Fibroblast of pulmonary artery (primary cell): ENCODE measurements around the gene CRYAB.

Experiments
- DNase-seq: peaks from one replicate; pipeline ENCODE4 v3.0.0-alpha.2; 2010; ENCODE audit warnings: low read depth
- H3K4me3 ChIP-seq: replicated peaks from 2 replicates; pipeline ENCODE4 v1.5.1; 2011; ENCODE audit warnings: low read depth, mild to moderate bottlenecking, control low read depth, low read length, moderate library complexity
- TF ChIP-seq, protein P1 (sequence below): IDR thresholded peaks from 2 replicates; pipeline ENCODE4 v1.5.1; 2011; ENCODE audit warnings: mild to moderate bottlenecking, control low read depth, low read length, inconsistent platforms; ENCODE audit errors: missing control alignments

CRYAB gene

DNA sequence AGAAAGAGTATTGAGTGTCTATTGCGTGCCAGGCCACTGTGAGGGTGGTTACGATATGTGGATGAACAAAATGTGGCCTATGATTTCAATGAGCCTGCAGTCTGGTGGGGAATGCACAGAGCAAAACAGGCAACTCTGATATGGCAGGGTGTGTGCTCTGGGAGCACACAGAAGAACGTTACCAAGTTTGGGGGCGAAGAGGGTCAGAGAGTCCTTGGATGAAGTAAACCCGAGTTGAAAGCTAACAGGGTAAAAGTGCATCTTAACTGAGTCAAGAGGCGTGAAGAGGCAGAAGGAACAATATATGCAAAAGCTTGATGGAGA is 32.0 kb downstream of the CRYAB start:
- no peak for DNase-seq
- peak overlapping the region; percentile 74 for H3K4me3 ChIP-seq
- TF ChIP-seq, protein P1, sequence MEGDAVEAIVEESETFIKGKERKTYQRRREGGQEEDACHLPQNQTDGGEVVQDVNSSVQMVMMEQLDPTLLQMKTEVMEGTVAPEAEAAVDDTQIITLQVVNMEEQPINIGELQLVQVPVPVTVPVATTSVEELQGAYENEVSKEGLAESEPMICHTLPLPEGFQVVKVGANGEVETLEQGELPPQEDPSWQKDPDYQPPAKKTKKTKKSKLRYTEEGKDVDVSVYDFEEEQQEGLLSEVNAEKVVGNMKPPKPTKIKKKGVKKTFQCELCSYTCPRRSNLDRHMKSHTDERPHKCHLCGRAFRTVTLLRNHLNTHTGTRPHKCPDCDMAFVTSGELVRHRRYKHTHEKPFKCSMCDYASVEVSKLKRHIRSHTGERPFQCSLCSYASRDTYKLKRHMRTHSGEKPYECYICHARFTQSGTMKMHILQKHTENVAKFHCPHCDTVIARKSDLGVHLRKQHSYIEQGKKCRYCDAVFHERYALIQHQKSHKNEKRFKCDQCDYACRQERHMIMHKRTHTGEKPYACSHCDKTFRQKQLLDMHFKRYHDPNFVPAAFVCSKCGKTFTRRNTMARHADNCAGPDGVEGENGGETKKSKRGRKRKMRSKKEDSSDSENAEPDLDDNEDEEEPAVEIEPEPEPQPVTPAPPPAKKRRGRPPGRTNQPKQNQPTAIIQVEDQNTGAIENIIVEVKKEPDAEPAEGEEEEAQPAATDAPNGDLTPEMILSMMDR: no peak

DNA sequence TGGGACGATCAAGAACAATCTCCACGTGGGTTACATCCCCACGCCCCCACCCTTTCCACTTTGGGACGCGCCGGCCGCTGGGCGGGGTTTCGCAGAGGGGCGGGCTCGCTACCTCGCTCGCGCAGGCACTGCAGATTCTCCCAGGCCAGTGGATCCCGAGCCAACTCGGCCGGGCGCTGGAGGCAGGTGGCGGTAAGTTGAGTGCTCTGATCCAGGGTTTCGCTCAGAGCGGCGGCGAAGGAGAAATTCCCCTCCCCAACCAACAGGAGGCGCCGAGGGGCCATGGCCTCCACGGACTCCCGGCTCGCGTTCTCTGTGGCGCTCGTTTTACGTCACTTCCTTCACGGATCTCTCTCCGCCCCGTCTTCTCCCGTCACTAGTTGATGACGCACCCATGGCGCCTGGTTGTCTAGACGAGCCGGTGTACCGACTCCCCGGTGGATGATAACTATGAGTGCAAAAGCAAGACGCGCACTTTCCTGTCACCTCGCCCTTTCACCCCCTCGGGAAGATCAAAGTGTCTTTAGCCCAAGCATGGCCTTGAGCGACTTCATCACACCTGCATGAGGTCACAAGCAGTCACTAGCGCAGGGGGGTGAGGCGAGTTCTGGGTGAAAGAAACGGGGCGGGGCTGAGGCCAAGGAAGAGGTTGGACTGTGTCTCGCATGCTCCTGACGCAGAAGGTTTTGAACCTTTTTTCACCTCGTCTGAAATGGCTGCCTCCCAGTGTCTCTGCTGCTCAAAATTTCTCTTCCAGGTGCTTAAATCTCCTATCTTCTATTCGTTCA is 32.5 kb downstream of the CRYAB start, which contains the start of the genes CFAP68 and FDXACB1:
CFAP68 (plus strand) TSS at position 693 of the 788 bp plus-strand sequence; CDS start at position 713, 20 bp downstream.
FDXACB1 (minus strand) TSS at position 317 of the 788 bp plus-strand sequence; CDS start at position 284, 33 bp downstream.
- DNase-seq: peak; percentile 99
- peak within 1 kb of the TSS; percentile 74 for H3K4me3 ChIP-seq
- TF ChIP-seq, protein P1: peak; percentile 89

DNA sequence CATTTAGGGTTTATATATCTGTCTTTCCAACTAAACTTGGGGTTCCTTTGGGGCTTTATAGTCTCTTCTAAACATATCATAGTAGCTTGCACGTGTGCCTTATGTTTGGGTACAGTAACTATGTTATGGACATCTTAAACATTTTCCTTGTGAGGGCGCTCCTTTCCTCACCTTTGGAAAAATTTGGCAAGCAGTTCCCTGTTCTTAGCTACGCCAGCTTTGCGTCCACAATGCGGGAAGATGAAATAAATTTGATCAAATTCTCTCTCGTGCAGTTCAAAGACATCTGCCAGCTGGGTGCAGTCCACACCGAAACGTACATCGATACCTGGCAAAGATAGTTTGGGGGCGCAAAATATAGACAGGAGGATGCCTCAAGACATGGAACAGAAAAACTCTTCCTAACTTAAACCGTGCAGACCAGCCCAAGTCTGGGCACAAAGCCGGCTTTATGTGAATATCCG is 33.2 kb downstream of the CRYAB start:
- peak; percentile 42 for DNase-seq
- TF ChIP-seq, protein P1: no peak
- H3K4me3 ChIP-seq: peak overlapping the region; percentile 74

DNA sequence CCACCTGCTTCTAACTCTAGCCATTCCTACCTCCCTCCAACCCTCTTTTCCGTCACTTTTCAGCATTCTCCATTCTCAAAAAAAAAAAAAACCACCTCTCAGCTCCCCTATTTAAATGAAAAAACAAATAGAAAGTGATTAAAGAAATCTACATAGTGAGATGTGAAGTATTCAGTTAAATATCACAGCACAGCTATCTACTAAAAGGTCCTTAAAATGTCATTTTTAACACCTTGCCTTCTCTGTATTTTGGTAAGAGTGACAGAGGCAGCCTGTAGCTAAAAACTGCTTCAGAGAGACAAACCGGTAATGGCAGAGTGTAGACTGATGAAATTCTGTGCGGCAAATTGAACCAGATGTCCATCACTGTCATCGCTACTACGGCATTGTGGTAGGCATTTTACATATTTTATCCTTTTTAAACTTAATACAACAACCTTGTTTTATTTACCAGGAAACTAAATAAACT is 39.8 kb downstream of the CRYAB start:
- no peak for DNase-seq
- TF ChIP-seq, protein P1: no peak
- H3K4me3 ChIP-seq: peak overlapping the region; percentile 71

DNA sequence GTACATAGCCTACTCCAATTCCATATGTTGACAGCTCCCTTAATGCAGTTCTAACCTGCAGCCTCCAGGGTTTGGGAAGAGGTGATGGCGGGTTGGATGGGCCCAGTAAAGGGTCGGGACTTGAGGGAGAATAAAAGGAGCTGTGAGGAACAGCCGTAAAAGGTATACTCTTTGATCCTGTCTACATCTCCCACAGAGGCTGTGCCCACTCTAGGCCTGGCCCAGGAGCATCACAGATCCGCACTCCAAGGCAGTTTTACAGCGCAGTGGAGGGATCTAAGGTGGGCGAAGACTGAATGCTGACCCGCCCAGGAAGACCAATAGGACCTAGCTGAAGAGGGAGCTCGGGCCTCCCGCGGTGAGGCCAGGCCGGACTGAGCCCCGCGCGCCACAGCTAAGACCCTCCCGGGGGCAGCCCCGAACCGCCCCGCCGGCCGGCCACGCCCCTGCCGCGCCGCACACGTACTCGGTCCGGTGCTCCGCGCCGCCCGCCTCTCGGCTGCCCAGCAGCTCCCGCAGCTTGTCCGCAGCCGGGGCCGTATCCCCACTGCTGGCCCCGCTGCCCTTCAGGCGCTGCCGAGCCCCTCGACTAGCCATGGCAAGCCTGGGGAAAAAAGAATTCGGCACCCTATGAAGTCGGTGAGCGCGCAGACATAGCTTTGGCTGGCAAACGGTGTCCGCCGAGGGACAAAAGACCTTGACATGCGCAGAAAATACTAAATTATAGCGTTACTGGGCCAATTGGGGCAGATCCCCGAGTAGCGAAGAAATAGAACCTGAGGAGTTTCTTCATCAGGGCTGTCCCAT is 40.5 kb downstream of the CRYAB start, which contains the start of gene ALG9:
ALG9 (minus strand) TSS at position 696 of the 807 bp plus-strand sequence; CDS start at position 597, 99 bp downstream.
- peak; percentile 90 for DNase-seq
- TF ChIP-seq, protein P1: peak; percentile 43
- peak within 1 kb of the TSS; percentile 71 for H3K4me3 ChIP-seq

DNA sequence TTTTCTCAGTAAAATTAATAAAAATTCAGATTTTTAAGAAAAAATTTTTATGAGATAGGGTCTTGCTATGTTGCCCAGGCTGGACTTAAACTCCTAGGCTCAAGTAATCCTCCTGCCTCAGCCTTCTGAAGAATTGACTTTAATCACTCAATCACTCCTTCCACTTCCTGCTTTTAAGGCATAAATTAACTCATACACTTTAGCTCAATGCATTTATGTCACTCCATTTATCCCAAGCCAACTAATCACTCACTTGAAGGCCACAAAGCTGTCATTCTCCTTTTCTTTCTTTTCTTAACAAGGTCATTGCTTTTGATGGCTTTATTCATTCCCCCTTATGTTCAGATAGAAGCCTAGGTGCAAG is 41.1 kb downstream of the CRYAB start:
- peak overlapping the region; percentile 71 for H3K4me3 ChIP-seq
- DNase-seq: no peak
- TF ChIP-seq, protein P1: no peak
